HG03095 (cell line): ENCODE results near the gene CHID1.

Experiments
- ATAC-seq: cut with Tn5 transposase; IDR thresholded peaks from one replicate; pipeline ENCODE4 v1.9.1; 2021; ENCODE audit warnings: moderate library complexity; ENCODE audit not compliant: unreplicated experiment

The CHID1 gene

GRCh38 chr11:888310-889212, 22.0 kb downstream of the CHID1 start:
- ATAC-seq = no peak

GRCh38 chr11:887589-887988, 23.0 kb downstream of the CHID1 start:
- ATAC-seq = no peak

GRCh38 chr11:886568-886967, 24.0 kb downstream of the CHID1 start:
- ATAC-seq = no peak

- no peak for ATAC-seq
These were observed 26.0 kb downstream of the CHID1 start for GRCh38 chr11:884578-885070.

- ATAC-seq = no peak
These were observed 27.1 kb downstream of the CHID1 start for GRCh38 chr11:883527-883926.

- no peak for ATAC-seq
These were observed 28.0 kb downstream of the CHID1 start for GRCh38 chr11:882596-882995.

- no peak for ATAC-seq
These were observed 30.2 kb downstream of the CHID1 start for GRCh38 chr11:880447-880846.

GRCh38 chr11:877565-877964, 33.0 kb downstream of the CHID1 start:
- ATAC-seq = no peak

GRCh38 chr11:876545-876944, 34.1 kb downstream of the CHID1 start:
- no peak for ATAC-seq

GRCh38 chr11:875769-876301, 34.8 kb downstream of the CHID1 start:
- no peak for ATAC-seq

GRCh38 chr11:875203-875602, 35.4 kb downstream of the CHID1 start:
- no peak for ATAC-seq

- ATAC-seq = no peak
These were observed 36.9 kb downstream of the CHID1 start for GRCh38 chr11:873706-874105.

GRCh38 chr11:872799-873198, 37.8 kb downstream of the CHID1 start:
- ATAC-seq = no peak

- no peak for ATAC-seq
These were observed 39.1 kb downstream of the CHID1 start for GRCh38 chr11:871472-871871.

GRCh38 chr11:870418-870817, 40.2 kb downstream of the CHID1 start:
- ATAC-seq = no peak

- no peak for ATAC-seq
These were observed 40.5 kb downstream of the CHID1 start for GRCh38 chr11:870127-870413.

- ATAC-seq = no peak
These were observed 41.0 kb downstream of the CHID1 start for GRCh38 chr11:869399-870126.

GRCh38 chr11:868802-869201, 41.8 kb downstream of the CHID1 start:
- no peak for ATAC-seq

GRCh38 chr11:868394-868793, 42.2 kb downstream of the CHID1 start:
- no peak for ATAC-seq

GRCh38 chr11:867856-868358, 42.7 kb downstream of the CHID1 start:
- ATAC-seq = no peak

- ATAC-seq = no peak
These were observed 44.1 kb downstream of the CHID1 start for GRCh38 chr11:866481-866880.
